ENCODE data around the gene PHC3.

DNA sequence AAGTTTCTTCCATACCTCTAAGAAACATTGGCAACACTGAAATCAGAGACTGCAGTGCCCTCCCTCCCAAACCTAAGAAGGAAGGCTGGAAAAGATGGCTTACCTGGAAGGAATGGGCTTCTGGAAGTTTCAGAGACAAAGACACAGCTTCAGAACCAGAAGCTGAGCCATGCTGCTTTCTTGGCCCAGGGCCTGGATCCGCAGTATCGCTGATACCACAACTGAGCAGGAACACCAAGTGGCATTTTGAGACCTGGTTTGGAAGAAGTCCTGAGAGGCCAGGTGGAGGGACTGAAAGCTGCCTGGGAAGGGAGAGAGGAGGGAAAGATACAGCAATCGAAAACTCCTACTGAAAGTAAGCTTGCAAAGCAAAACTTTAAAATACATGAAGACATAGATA lies 124.0 kb downstream of the PHC3 start:
- TF ChIP-seq, protein P1, sequence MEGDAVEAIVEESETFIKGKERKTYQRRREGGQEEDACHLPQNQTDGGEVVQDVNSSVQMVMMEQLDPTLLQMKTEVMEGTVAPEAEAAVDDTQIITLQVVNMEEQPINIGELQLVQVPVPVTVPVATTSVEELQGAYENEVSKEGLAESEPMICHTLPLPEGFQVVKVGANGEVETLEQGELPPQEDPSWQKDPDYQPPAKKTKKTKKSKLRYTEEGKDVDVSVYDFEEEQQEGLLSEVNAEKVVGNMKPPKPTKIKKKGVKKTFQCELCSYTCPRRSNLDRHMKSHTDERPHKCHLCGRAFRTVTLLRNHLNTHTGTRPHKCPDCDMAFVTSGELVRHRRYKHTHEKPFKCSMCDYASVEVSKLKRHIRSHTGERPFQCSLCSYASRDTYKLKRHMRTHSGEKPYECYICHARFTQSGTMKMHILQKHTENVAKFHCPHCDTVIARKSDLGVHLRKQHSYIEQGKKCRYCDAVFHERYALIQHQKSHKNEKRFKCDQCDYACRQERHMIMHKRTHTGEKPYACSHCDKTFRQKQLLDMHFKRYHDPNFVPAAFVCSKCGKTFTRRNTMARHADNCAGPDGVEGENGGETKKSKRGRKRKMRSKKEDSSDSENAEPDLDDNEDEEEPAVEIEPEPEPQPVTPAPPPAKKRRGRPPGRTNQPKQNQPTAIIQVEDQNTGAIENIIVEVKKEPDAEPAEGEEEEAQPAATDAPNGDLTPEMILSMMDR (IDR thresholded peaks at IDR 0.05; ENCODE audit: poor library complexity): no peak
- TF ChIP-seq EZH2 (IDR thresholded peaks at IDR 0.05; ENCODE audit: borderline replicate concordance): no peak
- TF ChIP-seq EZH2phosphoT487 (IDR thresholded peaks at IDR 0.05; ENCODE audit: low read depth, severe bottlenecking, unreplicated experiment): no peak

Data from hepatocyte (in vitro differentiated cells).